Kidney epithelial cell (primary cell): ENCODE measurements around the gene ZNF799. TPM values are rescaled to one million over a fixed set of nuclear protein-coding genes. Genes with fewer than 3 reads are reported as not detected.
"Not testable (repeated sequence)": the region's sequence is repeated elsewhere in the genome, so short reads cannot be mapped to it uniquely, and the experiment has no call there.

ENCODE experiments used
- DNase-seq: peaks from one replicate; pipeline ENCODE4 v3.0.0-alpha.2; 2010; ENCODE audit warnings: low read depth
- H3K27me3 ChIP-seq: 2 replicates; pipeline ENCODE4 v1.6.0; 2011; ENCODE audit warnings: low read length; ENCODE audit not compliant: control insufficient read depth, insufficient read depth
- H3K36me3 ChIP-seq: 2 replicates; pipeline ENCODE4 v1.5.1; 2011; ENCODE audit warnings: low read length; ENCODE audit not compliant: control insufficient read depth, insufficient read depth
- H3K4me3 ChIP-seq: 2 replicates; pipeline ENCODE4 v1.5.1; 2011; ENCODE audit warnings: low read depth, mild to moderate bottlenecking, control low read depth, low read length
- total RNA-seq: library from RNA; depleted of rRNA; stranded (reverse); fragments of >200 nt; gene quantifications from 2 replicates; pipeline ENCODE4 v1.2.3, GENCODE V29; 2015
- TF ChIP-seq, protein P1 (sequence below): IDR thresholded peaks from 2 replicates; pipeline ENCODE4 v1.5.1; 2011; ENCODE audit warnings: mild to moderate bottlenecking, moderate library complexity, low read length, control low read depth, inconsistent platforms; ENCODE audit not compliant: insufficient read depth, poor library complexity, severe bottlenecking

The ZNF799 gene
- total RNA-seq, 1 donor from 2014 or later, result 2.3 TPM

DNA sequence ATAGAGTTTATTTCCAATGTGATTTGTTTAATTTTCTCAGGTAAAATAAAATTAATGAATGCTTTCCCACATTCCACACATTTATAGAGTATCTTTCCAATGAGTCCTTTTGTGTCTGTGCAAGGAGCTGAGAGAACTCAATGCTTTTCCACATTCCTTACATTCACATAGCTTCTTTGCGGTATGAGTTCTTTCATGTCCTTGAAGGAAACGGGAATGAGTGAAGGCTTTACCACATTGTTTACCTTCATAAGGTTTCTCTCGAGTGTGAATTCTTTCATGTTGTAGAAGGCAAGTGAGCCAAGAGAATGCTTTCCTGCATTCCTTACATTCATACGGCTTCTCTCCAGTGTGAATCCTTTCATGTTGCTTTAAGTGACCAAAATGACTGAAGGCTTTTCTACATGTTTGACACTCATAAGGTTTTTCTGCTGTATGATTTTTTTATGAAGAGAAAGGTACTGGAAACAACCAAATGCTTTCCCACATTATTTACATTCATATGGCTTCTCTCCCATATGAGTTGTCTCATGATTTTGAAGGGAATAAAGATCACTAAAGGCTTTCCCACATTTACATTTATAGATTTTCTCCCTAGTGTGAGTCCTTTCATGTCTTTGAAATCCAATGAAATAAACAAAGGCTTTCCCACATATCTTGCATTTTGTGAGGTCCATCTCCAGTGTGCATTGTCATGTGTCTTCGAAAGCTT is 21.2 kb downstream of the ZNF799 start:
- TF ChIP-seq, protein P1, sequence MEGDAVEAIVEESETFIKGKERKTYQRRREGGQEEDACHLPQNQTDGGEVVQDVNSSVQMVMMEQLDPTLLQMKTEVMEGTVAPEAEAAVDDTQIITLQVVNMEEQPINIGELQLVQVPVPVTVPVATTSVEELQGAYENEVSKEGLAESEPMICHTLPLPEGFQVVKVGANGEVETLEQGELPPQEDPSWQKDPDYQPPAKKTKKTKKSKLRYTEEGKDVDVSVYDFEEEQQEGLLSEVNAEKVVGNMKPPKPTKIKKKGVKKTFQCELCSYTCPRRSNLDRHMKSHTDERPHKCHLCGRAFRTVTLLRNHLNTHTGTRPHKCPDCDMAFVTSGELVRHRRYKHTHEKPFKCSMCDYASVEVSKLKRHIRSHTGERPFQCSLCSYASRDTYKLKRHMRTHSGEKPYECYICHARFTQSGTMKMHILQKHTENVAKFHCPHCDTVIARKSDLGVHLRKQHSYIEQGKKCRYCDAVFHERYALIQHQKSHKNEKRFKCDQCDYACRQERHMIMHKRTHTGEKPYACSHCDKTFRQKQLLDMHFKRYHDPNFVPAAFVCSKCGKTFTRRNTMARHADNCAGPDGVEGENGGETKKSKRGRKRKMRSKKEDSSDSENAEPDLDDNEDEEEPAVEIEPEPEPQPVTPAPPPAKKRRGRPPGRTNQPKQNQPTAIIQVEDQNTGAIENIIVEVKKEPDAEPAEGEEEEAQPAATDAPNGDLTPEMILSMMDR, result no peak
- Histone ChIP-seq H3K27me3 (no peaks in the 10 kb centered on the region), H3K36me3 (no peaks in the 10 kb centered on the region), H3K4me3 (no peak overlapping the region)
- no peak for DNase-seq

GRCh38 chr19:12374026-12374425 is 27.0 kb downstream of the ZNF799 start:
- DNase-seq, result no peak

DNA sequence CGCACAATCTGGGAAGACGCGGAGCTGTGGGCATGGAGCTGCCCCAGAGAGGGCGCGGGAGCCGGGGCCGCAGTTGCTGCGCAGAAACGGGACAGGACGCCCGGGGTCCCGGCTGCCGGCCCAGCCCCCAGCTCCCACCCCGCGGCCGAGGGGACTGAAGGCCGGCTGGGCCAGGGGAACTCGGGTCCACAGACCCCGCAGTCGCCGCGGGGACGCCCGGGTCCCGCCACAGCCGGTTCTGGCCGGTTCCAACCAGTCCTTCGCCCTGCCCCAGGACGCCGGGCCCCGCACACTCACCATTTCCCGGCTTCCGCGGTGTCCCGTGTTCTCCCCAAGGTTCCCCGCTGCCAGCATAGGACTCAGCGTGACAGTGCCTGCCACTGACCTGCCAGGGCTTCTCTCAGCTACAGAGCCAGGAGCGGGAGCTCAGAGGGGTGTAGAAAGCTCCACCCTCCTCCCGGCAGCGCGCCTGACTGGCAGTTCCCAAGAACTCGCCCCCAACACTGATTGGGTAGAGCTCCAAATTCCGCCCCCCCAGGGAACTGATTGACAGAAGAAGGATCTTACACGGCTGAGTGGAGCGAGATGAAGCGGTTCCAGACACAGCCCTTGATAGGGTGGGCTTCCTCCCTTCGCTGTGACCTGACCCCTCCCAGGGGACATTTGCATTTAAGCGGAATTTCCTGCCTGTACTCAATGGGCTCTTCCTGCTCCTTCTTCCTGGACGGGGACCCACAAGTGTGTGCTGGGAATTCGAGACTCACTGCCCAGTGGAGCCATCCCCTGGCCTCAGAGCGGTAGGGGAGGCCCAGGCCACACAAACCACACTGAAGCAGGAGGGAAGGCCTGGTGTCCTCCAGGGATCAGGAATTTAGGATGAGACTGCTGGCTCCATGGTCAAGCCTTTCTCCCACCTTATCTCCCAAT is 35.6 kb downstream of the ZNF799 start, which contains the start of gene ZNF442:
Gene ZNF442 (minus strand): TSS at position 448 of the 927 bp plus-strand sequence. CDS start 2,052 bp downstream, outside the sequence.
- Histone ChIP-seq H3K36me3 (no peaks in the 10 kb centered on the region), H3K27me3 (no peaks in the 10 kb centered on the region), H3K4me3 (peak within 1 kb of the TSS; percentile 73)
- DNase-seq, result peak; percentile 59
- TF ChIP-seq, protein P1, result peak; percentile 68

More at GRCh38 chr19:12374026-12374425, 27.0 kb downstream of the ZNF799 start:
- Histone ChIP-seq H3K36me3 (no peaks in the 10 kb centered on the region), H3K4me3 (no peak overlapping the region), H3K27me3 (no peaks in the 10 kb centered on the region)
- TF ChIP-seq, protein P1, result no peak

DNA sequence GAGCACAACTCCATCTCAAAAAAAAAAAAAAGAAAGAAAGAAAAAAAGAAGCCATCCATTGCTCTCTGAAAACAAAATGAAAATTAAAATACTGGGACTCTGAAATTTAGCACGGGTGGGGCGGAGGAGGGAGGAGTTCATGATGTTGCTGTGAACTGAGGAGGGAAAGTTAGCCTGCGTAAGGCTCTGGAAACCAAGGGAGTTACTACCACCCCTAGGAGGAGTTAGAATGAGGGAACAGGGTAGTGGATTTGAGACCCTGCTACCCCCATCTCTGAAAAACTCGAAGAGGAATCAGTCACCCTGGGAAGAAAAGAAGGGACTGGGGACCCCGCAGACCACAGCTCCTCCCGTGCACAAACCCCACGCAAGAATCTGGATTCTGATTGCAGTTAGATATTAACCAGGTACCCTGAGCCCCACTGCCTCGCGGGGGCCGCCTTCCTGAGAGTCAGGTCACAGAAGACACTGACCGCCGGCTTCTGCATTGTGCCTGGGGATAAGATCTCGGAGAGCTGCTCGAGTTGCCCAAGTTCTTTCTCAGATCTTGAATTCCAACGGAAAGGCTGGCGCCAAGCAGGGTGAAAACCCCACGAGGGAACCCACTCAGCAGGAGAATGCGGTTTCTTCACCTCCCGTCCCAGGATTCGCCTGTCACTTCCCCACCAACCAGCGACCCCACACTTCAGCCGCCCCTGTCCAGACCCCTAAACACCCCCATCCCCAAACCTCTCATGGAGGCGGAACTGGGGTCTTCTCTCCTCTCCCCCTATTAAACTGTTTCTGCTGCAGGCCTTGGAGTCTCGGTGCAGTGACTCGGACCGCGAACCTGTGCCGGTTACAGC is 36.5 kb downstream of the ZNF799 start:
- no peaks in the 10 kb centered on the region for H3K27me3 ChIP-seq
- peak overlapping the region; percentile 73 for H3K4me3 ChIP-seq
- no peaks in the 10 kb centered on the region for H3K36me3 ChIP-seq
- TF ChIP-seq, protein P1, result no peak
- DNase-seq, result no peak

DNA sequence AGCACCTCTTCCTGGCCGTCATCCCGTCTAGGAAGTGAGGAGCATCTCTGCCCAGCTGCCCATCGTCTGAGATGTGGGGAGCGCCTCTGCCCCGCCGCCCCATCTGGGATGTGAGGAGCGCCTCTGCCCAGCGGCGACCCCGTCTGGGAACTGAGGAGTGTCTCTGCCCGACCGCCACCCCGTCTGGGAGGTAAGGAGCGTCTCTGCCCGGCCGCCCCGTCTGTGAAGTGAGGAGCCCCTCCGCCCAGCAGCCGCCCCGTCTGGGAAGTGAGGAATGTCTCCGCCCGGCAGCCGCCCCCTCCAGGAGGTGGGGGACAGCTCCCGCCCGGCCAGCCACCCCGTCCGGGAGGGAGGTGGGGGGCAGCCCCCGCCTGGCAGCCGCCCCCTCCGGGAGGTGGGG is 38.8 kb downstream of the ZNF799 start:
- not testable (repeated sequence) for H3K36me3 ChIP-seq, DNase-seq, H3K27me3 ChIP-seq, H3K4me3 ChIP-seq
